CD4-positive, alpha-beta T cell (primary cell): Measurements from ENCODE around the gene SPNS3. TPM values are rescaled to one million over a fixed set of nuclear protein-coding genes. Genes with fewer than 3 reads are reported as not detected.

ENCODE experiments used
- ATAC-seq: fragments of 200-7000 bp; cut with Tn5 transposase; one replicate; pipeline ENCODE4 v1.10.0; 2022; ENCODE audit warnings: mild to moderate bottlenecking; ENCODE audit not compliant: poor library complexity
- CTCF ChIA-PET: fragments of 350-600 bp; sonication (Branson Sonifier 250); formaldehyde crosslinking; loops from one replicate; lab custom pipeline; 2021; ENCODE audit warnings: antibody characterized with exemption, inconsistent platforms; lab: Charles Lee
- POLR2A ChIA-PET: fragments of 350-600 bp; sonication (Branson Sonifier 250); formaldehyde crosslinking; loops from one replicate; lab custom pipeline; 2021; ENCODE audit warnings: antibody characterized with exemption, inconsistent platforms; lab: Charles Lee
- DNase-seq, 14 experiments: peaks; one replicate each; pipeline ENCODE4 v3.0.0-alpha.2; 2013 to 2020; ENCODE audit warnings: mixed read lengths in 2 of 14
- H3K27ac ChIP-seq, 2 donors: one replicate each; pipeline versions ENCODE4 v1.5.1 to v1.7.0; 2013; ENCODE audit warnings: low read length in 2 of 2, low read depth in 1 of 2, mild to moderate bottlenecking in 1 of 2
- H3K27me3 ChIP-seq, 2 experiments: 1 replicate in 1 of 2; 2 replicates in 1 of 2; pipeline versions ENCODE4 v1.6.1 to v1.7.0; 2013; ENCODE audit warnings: low read length in 2 of 2, control low read depth in 1 of 2, mild to moderate bottlenecking in 1 of 2, moderate library complexity in 1 of 2; ENCODE audit not compliant: insufficient read depth in 2 of 2, control insufficient read depth in 1 of 2
- H3K36me3 ChIP-seq: one replicate; pipeline ENCODE4 v1.6.1; 2013; ENCODE audit warnings: low read length, control low read depth; ENCODE audit not compliant: insufficient read depth
- H3K4me1 ChIP-seq: one replicate; pipeline ENCODE4 v1.6.1; 2013; ENCODE audit warnings: low read length, control low read depth; ENCODE audit not compliant: insufficient read depth
- H3K4me3 ChIP-seq: one replicate; pipeline ENCODE4 v1.5.1; 2013; ENCODE audit warnings: mild to moderate bottlenecking, low read length, moderate library complexity
- H3K9me3 ChIP-seq, 2 experiments: 1 replicate in 1 of 2; 2 replicates in 1 of 2; pipeline versions ENCODE4 v1.6.1 to v1.7.0; 2013; ENCODE audit warnings: low read length in 2 of 2, mild to moderate bottlenecking in 2 of 2, control low read depth in 1 of 2, moderate library complexity in 1 of 2; ENCODE audit not compliant: control insufficient read depth in 1 of 2, insufficient read depth in 1 of 2
- H3K27ac Mint-ChIP-seq: one replicate; pipeline ENCODE4 v1.8.0; 2020; ENCODE audit warnings: mixed read lengths
- H3K27me3 Mint-ChIP-seq: one replicate; pipeline ENCODE4 v1.8.0; 2021; ENCODE audit warnings: mixed read lengths
- H3K36me3 Mint-ChIP-seq: one replicate; pipeline ENCODE4 v1.8.0; 2021; ENCODE audit warnings: low read depth, mixed read lengths
- H3K4me1 Mint-ChIP-seq: one replicate; pipeline ENCODE4 v1.8.0; 2021; ENCODE audit warnings: low read depth, mixed read lengths
- H3K4me3 Mint-ChIP-seq: one replicate; pipeline ENCODE4 v1.8.0; 2020; ENCODE audit warnings: mild to moderate bottlenecking, mixed read lengths
- H3K9me3 Mint-ChIP-seq: one replicate; pipeline ENCODE4 v1.8.0; 2020; ENCODE audit warnings: mixed read lengths
- intact Hi-C, 2 experiments: fragments of 100-400 bp; cut with DNase I in 1 of 2; cut with micrococcal nuclease in 1 of 2; formaldehyde crosslinking; loops; one replicate each; pipeline versions ENCODE4 v1.15.1 to v1.9.0; 2023 to 2025; cut with DNase I, micrococcal nuclease
- total RNA-seq, 174 experiments: library from RNA in 2 of 174; stranded (reverse) in 2 of 174; gene quantifications; one replicate each; pipeline ENCODE4 v1.2.3 and lab custom pipeline; 2021 to 2026
- TF ChIP-seq, protein P1 (sequence below): fragments of 200-600 bp; IDR thresholded peaks from one replicate; pipeline ENCODE4 v1.8.0; 2022; ENCODE audit warnings: antibody characterized with exemption, mild to moderate bottlenecking

SPNS3 gene
- total RNA-seq, 2 experiments from 2014 or later, result 2.3 to 2.5 TPM

DNA sequence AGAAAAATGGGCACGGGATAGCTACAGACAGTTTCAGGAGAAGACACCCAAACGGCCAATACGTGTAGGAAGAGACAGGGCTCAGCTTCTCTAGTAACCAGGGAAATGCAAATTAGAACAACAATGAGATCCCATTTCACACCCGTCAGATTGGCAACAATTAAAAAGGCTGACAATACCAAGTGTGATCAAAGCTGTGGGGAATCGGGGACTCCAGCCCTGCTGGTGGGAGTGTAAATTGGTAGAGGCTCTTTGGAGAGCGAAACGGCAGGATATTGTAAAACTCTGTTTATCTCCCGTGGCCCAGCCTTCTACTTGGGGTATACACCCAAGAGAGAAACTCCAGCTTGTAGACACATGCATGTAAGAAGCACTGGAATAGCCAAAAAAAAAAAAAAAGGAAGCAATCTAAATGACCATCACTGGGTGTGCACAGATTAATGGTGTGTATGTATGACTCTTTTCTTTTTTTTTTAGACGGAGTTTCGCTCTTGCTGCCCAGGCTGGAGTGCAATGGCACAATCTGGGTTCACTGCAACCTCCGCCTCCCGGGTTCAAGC lies 93.9 kb downstream of the SPNS3 start:
- Histone ChIP-seq H3K9me3 (no peaks in the 10 kb centered on the region), H3K27ac (no peak overlapping the region), H3K27me3 (no peaks in the 10 kb centered on the region), H3K4me1 (no peaks in the 10 kb centered on the region), H3K36me3 (no peaks in the 10 kb centered on the region), H3K4me3 (no peak overlapping the region)
- H3K9me3 Mint-ChIP-seq, result no peaks in the 10 kb centered on the region
- H3K4me3 Mint-ChIP-seq, result no peak overlapping the region
- peaks cover 10% of the 10 kb centered on the region for H3K27me3 Mint-ChIP-seq
- no peak overlapping the region for H3K27ac Mint-ChIP-seq
- intact Hi-C loops, result no loop called here
- H3K4me1 Mint-ChIP-seq, result no peaks in the 10 kb centered on the region
- H3K36me3 Mint-ChIP-seq, result no peaks in the 10 kb centered on the region
- ChIA-PET CTCF (no interaction called here), POLR2A (interaction anchor here (0.6 kb wide), 1 partner anchor 1941 kb away, joined by 4 read pairs; no protein-coding TSS in a partner anchor)
- TF ChIP-seq, protein P1, sequence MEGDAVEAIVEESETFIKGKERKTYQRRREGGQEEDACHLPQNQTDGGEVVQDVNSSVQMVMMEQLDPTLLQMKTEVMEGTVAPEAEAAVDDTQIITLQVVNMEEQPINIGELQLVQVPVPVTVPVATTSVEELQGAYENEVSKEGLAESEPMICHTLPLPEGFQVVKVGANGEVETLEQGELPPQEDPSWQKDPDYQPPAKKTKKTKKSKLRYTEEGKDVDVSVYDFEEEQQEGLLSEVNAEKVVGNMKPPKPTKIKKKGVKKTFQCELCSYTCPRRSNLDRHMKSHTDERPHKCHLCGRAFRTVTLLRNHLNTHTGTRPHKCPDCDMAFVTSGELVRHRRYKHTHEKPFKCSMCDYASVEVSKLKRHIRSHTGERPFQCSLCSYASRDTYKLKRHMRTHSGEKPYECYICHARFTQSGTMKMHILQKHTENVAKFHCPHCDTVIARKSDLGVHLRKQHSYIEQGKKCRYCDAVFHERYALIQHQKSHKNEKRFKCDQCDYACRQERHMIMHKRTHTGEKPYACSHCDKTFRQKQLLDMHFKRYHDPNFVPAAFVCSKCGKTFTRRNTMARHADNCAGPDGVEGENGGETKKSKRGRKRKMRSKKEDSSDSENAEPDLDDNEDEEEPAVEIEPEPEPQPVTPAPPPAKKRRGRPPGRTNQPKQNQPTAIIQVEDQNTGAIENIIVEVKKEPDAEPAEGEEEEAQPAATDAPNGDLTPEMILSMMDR, result no peak
- DNase-seq (no peak), ATAC-seq (no peak)

GRCh38 chr17:4529533-4530152 lies 95.9 kb downstream of the SPNS3 start:
- Mint-ChIP-seq H3K9me3 (no peaks in the 10 kb centered on the region), H3K27ac (no peak overlapping the region), H3K4me1 (peaks cover 5% of the 10 kb centered on the region), H3K27me3 (peaks cover 10% of the 10 kb centered on the region), H3K4me3 (no peak overlapping the region), H3K36me3 (no peaks in the 10 kb centered on the region)
- H3K27me3 ChIP-seq, result no peaks in the 10 kb centered on the region
- no peaks in the 10 kb centered on the region for H3K36me3 ChIP-seq
- no peak overlapping the region for H3K27ac ChIP-seq
- intact Hi-C loops, result no loop called here
- peaks cover 7% of the 10 kb centered on the region for H3K4me1 ChIP-seq
- DNase-seq, result no peak
- H3K4me3 ChIP-seq, result no peak overlapping the region
- ChIA-PET CTCF (no interaction called here), POLR2A (no interaction called here)
- TF ChIP-seq, protein P1, result no peak
- no peaks in the 10 kb centered on the region for H3K9me3 ChIP-seq
- ATAC-seq, result no peak

DNA sequence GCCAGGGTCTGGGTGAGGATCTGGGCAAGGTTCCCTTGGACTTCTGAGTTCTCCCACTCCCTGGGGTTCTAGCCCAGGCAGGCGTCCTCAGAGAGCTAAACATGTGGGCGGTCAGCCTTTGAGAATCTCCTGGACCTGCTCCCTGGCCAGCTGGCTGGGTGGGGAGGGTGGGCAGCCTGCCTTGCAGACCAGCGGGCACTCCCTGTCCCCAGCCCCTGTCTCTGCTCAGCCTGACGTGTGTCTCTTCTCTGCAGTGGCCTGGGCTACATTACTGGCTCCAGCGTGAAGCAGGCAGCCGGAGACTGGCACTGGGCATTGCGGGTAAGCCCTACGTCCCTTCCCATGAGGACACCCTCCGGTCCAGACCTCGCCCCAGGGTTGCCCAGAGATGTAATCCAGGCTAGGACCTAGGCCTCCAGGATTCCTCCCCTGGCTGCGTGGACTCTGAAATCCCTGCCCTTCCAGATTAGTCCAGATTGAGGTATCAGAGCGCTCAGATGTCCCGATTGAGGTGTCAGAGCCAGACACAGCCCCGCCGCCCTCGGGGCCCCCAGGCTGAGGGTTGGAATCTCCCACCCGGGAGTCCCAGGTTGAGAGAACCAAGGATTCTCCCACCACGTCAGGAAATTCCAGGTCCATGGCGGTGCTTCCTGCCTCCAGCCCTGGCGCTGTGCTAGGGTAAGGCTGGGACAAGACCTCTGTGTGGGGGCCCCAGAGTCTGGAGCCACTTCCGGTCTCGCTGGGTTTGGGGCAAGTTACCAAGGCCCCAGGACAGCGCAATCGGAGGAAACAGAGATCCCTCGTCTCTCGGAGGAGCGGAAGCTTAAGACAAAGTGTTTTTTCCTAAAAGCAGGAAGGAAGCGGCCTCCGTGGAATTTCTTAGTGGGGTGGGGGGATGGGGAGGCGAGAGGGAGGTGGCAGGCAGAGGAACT lies 97.3 kb downstream of the SPNS3 start:
- Histone ChIP-seq H3K27ac (no peak overlapping the region), H3K27me3 (no peaks in the 10 kb centered on the region), H3K4me3 (no peak overlapping the region), H3K9me3 (no peaks in the 10 kb centered on the region), H3K4me1 (peaks cover 7% of the 10 kb centered on the region), H3K36me3 (no peaks in the 10 kb centered on the region)
- no peaks in the 10 kb centered on the region for H3K36me3 Mint-ChIP-seq
- TF ChIP-seq, protein P1, result no peak
- DNase-seq (no peak), ATAC-seq (no peak)
- intact Hi-C loops, result no loop called here
- ChIA-PET CTCF (no interaction called here), POLR2A (no interaction called here)
- H3K27me3 Mint-ChIP-seq, result peaks cover 10% of the 10 kb centered on the region
- H3K9me3 Mint-ChIP-seq, result no peaks in the 10 kb centered on the region
- no peak overlapping the region for H3K4me3 Mint-ChIP-seq
- peaks cover 5% of the 10 kb centered on the region for H3K4me1 Mint-ChIP-seq
- no peak overlapping the region for H3K27ac Mint-ChIP-seq
